HEK293 (cell line): ENCODE results near the gene RMDN3.

Experiments
- GFI1B ChIP-seq: fragments of 450-650 bp; formaldehyde crosslinking; IDR thresholded peaks from 2 replicates; pipeline ENCODE4 v1.5.1; 2016; ENCODE audit warnings: missing biosample characterization, missing genetic modification characterization
- GLI4 ChIP-seq: fragments of 450-650 bp; formaldehyde crosslinking; IDR thresholded peaks from 2 replicates; pipeline ENCODE4 v1.5.1; 2016; ENCODE audit warnings: missing biosample characterization, missing genetic modification characterization
- INSM2 ChIP-seq: fragments of 450-650 bp; formaldehyde crosslinking; IDR thresholded peaks from 2 replicates; pipeline ENCODE4 v1.5.1; 2016; ENCODE audit warnings: missing biosample characterization, missing genetic modification characterization
- KLF16 ChIP-seq: fragments of 450-650 bp; formaldehyde crosslinking; IDR thresholded peaks from 2 replicates; pipeline ENCODE4 v1.5.1; 2017; ENCODE audit warnings: missing biosample characterization, missing genetic modification characterization
- PRDM10 ChIP-seq: fragments of 450-650 bp; formaldehyde crosslinking; IDR thresholded peaks from 2 replicates; pipeline ENCODE4 v1.5.1; 2016; ENCODE audit warnings: missing biosample characterization, missing genetic modification characterization
- SP7 ChIP-seq: fragments of 450-650 bp; formaldehyde crosslinking; IDR thresholded peaks from 2 replicates; pipeline ENCODE4 v1.5.1; 2016; ENCODE audit warnings: missing biosample characterization, missing genetic modification characterization
- ZBTB1 ChIP-seq: fragments of 450-650 bp; formaldehyde crosslinking; IDR thresholded peaks from 2 replicates; pipeline ENCODE4 v1.5.1; 2016; ENCODE audit warnings: missing biosample characterization, missing genetic modification characterization
- ZBTB6 ChIP-seq: fragments of 450-650 bp; formaldehyde crosslinking; IDR thresholded peaks from 2 replicates; pipeline ENCODE4 v1.5.1; 2017; ENCODE audit warnings: missing biosample characterization, missing genetic modification characterization
- ZBTB8A ChIP-seq: fragments of 450-650 bp; formaldehyde crosslinking; IDR thresholded peaks from 2 replicates; pipeline ENCODE4 v1.5.1; 2016; ENCODE audit warnings: missing biosample characterization, missing genetic modification characterization
- ZNF23 ChIP-seq: fragments of 450-650 bp; formaldehyde crosslinking; IDR thresholded peaks from 2 replicates; pipeline ENCODE4 v1.5.1; 2016; ENCODE audit warnings: missing biosample characterization, missing genetic modification characterization, borderline replicate concordance
- ZNF311 ChIP-seq: fragments of 450-650 bp; formaldehyde crosslinking; IDR thresholded peaks from 2 replicates; pipeline ENCODE4 v1.5.1; 2017; ENCODE audit warnings: missing biosample characterization, missing genetic modification characterization, borderline replicate concordance
- ZNF398 ChIP-seq: fragments of 450-650 bp; formaldehyde crosslinking; IDR thresholded peaks from 2 replicates; pipeline ENCODE4 v1.5.1; 2017; ENCODE audit warnings: missing biosample characterization, missing genetic modification characterization
- ZNF423 ChIP-seq: fragments of 450-650 bp; formaldehyde crosslinking; IDR thresholded peaks from 2 replicates; pipeline ENCODE4 v1.5.1; 2016; ENCODE audit warnings: missing biosample characterization, missing genetic modification characterization
- ZNF501 ChIP-seq: fragments of 450-650 bp; formaldehyde crosslinking; IDR thresholded peaks from 2 replicates; pipeline ENCODE4 v1.5.1; 2016; ENCODE audit warnings: missing biosample characterization, missing genetic modification characterization
- ZNF555 ChIP-seq: fragments of 450-650 bp; formaldehyde crosslinking; conservative IDR thresholded peaks from 2 replicates; pipeline ENCODE4 v1.5.1; 2017; ENCODE audit warnings: missing biosample characterization, mild to moderate bottlenecking, missing genetic modification characterization, inconsistent platforms
- ZNF561 ChIP-seq: fragments of 450-650 bp; IDR thresholded peaks from 2 replicates; pipeline ENCODE4 v1.5.1; 2018; ENCODE audit warnings: missing biosample characterization, missing genetic modification characterization, borderline replicate concordance
- ZNF664 ChIP-seq: fragments of 450-650 bp; formaldehyde crosslinking; IDR thresholded peaks from 2 replicates; pipeline ENCODE4 v1.5.1; 2016; ENCODE audit warnings: missing biosample characterization, missing genetic modification characterization
- ZNF677 ChIP-seq: fragments of 450-650 bp; IDR thresholded peaks from 2 replicates; pipeline ENCODE4 v1.5.0; 2018; ENCODE audit warnings: missing biosample characterization, mild to moderate bottlenecking, missing genetic modification characterization, moderate library complexity
- ZSCAN23 ChIP-seq: fragments of 450-650 bp; formaldehyde crosslinking; IDR thresholded peaks from 2 replicates; pipeline ENCODE4 v1.5.1; 2016; ENCODE audit warnings: missing biosample characterization, missing genetic modification characterization
- ZSCAN4 ChIP-seq: fragments of 450-650 bp; formaldehyde crosslinking; IDR thresholded peaks from 2 replicates; pipeline ENCODE4 v1.5.1; 2017; ENCODE audit warnings: missing biosample characterization, missing genetic modification characterization

The RMDN3 gene

GRCh38 chr15:40787344-40787841 is 32.3 kb upstream of the RMDN3 start (continued):
- TF ChIP-seq ZBTB6, result 0 out of 2 replicates have a peak, but pooled peaks have one; percentile 31
- no peak for TF ChIP-seq ZBTB8A (tag by site-specific recombination)
- no peak for TF ChIP-seq ZSCAN4
- no peak for TF ChIP-seq ZBTB1
- no peak for TF ChIP-seq ZNF311 (tag by site-specific recombination)
- no peak for TF ChIP-seq KLF16
- no peak for TF ChIP-seq GFI1B (tag by site-specific recombination)
- TF ChIP-seq ZNF664, result no peak
- TF ChIP-seq PRDM10, result peak; percentile 73
- no peak for TF ChIP-seq ZNF555 (tag by site-specific recombination)
- TF ChIP-seq ZNF398 (tag by site-specific recombination), result peak; percentile 51; the same call in 1 of the 2 replicates
- no peak for TF ChIP-seq ZNF561 (tag by site-specific recombination)
- TF ChIP-seq ZNF23 (tag by site-specific recombination), result no peak
- peak; percentile 48; the same call in 1 of the 2 replicates for TF ChIP-seq SP7 (tag by site-specific recombination)
- TF ChIP-seq ZNF501 (tag by site-specific recombination), result no peak
- no peak for TF ChIP-seq GLI4 (tag by site-specific recombination)
- no peak for TF ChIP-seq ZNF423 (tag by site-specific recombination)
- no peak for TF ChIP-seq ZNF677
- no peak for TF ChIP-seq ZSCAN23 (tag by site-specific recombination)
- no peak for TF ChIP-seq INSM2
